HG03060 (cell line): ENCODE data around the gene ANKRD36C.
"Not testable (repeated sequence)": the region's sequence is repeated elsewhere in the genome, so short reads cannot be mapped to it uniquely, and the experiment has no call there.

Source experiments
- ATAC-seq: cut with Tn5 transposase; IDR thresholded peaks from one replicate; pipeline ENCODE4 v1.9.1; 2021; ENCODE audit warnings: low read depth, moderate number of reproducible peaks; ENCODE audit not compliant: unreplicated experiment

Gene ANKRD36C

GRCh38 chr2:96009833-96010232 lies 18.2 kb upstream of the ANKRD36C start:
- ATAC-seq, result not testable (repeated sequence)

- not testable (repeated sequence) for ATAC-seq
These were observed 16.4 kb upstream of the ANKRD36C start for GRCh38 chr2:96008051-96008450.

- ATAC-seq, result not testable (repeated sequence)
These were observed 14.6 kb upstream of the ANKRD36C start for GRCh38 chr2:96006248-96006647.

- ATAC-seq, result not testable (repeated sequence)
These were observed 1.1 kb upstream of the ANKRD36C start for GRCh38 chr2:95992520-95993272.

GRCh38 chr2:95992102-95992501 lies 478 bp upstream of the ANKRD36C start:
- ATAC-seq, result peak; percentile 25

- not testable (repeated sequence) for ATAC-seq
These were observed 740 bp downstream of the ANKRD36C start for GRCh38 chr2:95990884-95991283.

- ATAC-seq, result not testable (repeated sequence)
These were observed 40.0 kb downstream of the ANKRD36C start for GRCh38 chr2:95951662-95952061.

GRCh38 chr2:95948039-95948438 lies 43.6 kb downstream of the ANKRD36C start:
- not testable (repeated sequence) for ATAC-seq

- ATAC-seq, result not testable (repeated sequence)
These were observed 51.7 kb downstream of the ANKRD36C start for GRCh38 chr2:95939947-95940346.

GRCh38 chr2:95930740-95931139 lies 60.9 kb downstream of the ANKRD36C start:
- not testable (repeated sequence) for ATAC-seq

GRCh38 chr2:95917007-95917406 lies 74.6 kb downstream of the ANKRD36C start:
- ATAC-seq, result not testable (repeated sequence)

GRCh38 chr2:95915131-95915530 lies 76.5 kb downstream of the ANKRD36C start:
- ATAC-seq, result not testable (repeated sequence)

- ATAC-seq, result not testable (repeated sequence)
These were observed 80.2 kb downstream of the ANKRD36C start for GRCh38 chr2:95911431-95911830.

GRCh38 chr2:95894443-95894842 lies 97.2 kb downstream of the ANKRD36C start:
- ATAC-seq, result not testable (repeated sequence)

GRCh38 chr2:95867929-95868328 lies 123.7 kb downstream of the ANKRD36C start:
- not testable (repeated sequence) for ATAC-seq

GRCh38 chr2:95867047-95867677 lies 124.5 kb downstream of the ANKRD36C start:
- not testable (repeated sequence) for ATAC-seq

GRCh38 chr2:95862121-95862520 lies 129.5 kb downstream of the ANKRD36C start:
- not testable (repeated sequence) for ATAC-seq

- ATAC-seq, result no peak
These were observed 155.5 kb downstream of the ANKRD36C start for GRCh38 chr2:95836151-95836550.

- ATAC-seq, result not testable (repeated sequence)
These were observed 157.3 kb downstream of the ANKRD36C start for GRCh38 chr2:95834077-95835013.

- not testable (repeated sequence) for ATAC-seq
These were observed 167.4 kb downstream of the ANKRD36C start for GRCh38 chr2:95824218-95824617.

- ATAC-seq, result not testable (repeated sequence)
These were observed 174.1 kb downstream of the ANKRD36C start for GRCh38 chr2:95817521-95817920.
